ENCODE measurements around the gene PRSS53.

The PRSS53 gene

GRCh38 chr16:31120129-31120528, 31.4 kb upstream of the PRSS53 start:
- DNase-seq = no peak

GRCh38 chr16:31118223-31119155, 29.7 kb upstream of the PRSS53 start:
- in situ Hi-C loops (cut with HindIII; ENCODE audit: low pct_ligation_motif_present, low pct_unique_long_range_greater_than_20kb, low sequenced_read_pairs) = no loop called here
- DNase-seq = no peak

More at GRCh38 chr16:31120129-31120528, 31.4 kb upstream of the PRSS53 start:
- in situ Hi-C loops (cut with HindIII; ENCODE audit: low pct_ligation_motif_present, low pct_unique_long_range_greater_than_20kb, low sequenced_read_pairs) = no loop called here

- in situ Hi-C loops (cut with HindIII; ENCODE audit: low pct_ligation_motif_present, low pct_unique_long_range_greater_than_20kb, low sequenced_read_pairs) = no loop called here
- peak; percentile 100 for DNase-seq
Measured at GRCh38 chr16:31117384-31118222, 28.9 kb upstream of the PRSS53 start, which contains the start of gene KAT8. Gene KAT8, plus strand, starts transcription at chr16:31117664. Its CDS starts 18 bp downstream, at chr16:31117682.

GRCh38 chr16:31114468-31114867, 25.7 kb upstream of the PRSS53 start:
- DNase-seq = no peak
- in situ Hi-C loops (cut with HindIII; ENCODE audit: low pct_ligation_motif_present, low pct_unique_long_range_greater_than_20kb, low sequenced_read_pairs) = no loop called here

GRCh38 chr16:31113121-31114120, 24.7 kb upstream of the PRSS53 start:
- in situ Hi-C loops (cut with HindIII; ENCODE audit: low pct_ligation_motif_present, low pct_unique_long_range_greater_than_20kb, low sequenced_read_pairs) = no loop called here
- DNase-seq = peak; percentile 93

- in situ Hi-C loops (cut with HindIII; ENCODE audit: low pct_ligation_motif_present, low pct_unique_long_range_greater_than_20kb, low sequenced_read_pairs) = no loop called here
Measured at GRCh38 chr16:31112711-31113110, 24.0 kb upstream of the PRSS53 start.

GRCh38 chr16:31111881-31112466, 23.2 kb upstream of the PRSS53 start:
- in situ Hi-C loops (cut with HindIII; ENCODE audit: low pct_ligation_motif_present, low pct_unique_long_range_greater_than_20kb, low sequenced_read_pairs) = no loop called here

More at GRCh38 chr16:31112711-31113110, 24.0 kb upstream of the PRSS53 start:
- no peak for DNase-seq

GRCh38 chr16:31110106-31111034, 21.6 kb upstream of the PRSS53 start:
- no peak for DNase-seq

More at GRCh38 chr16:31111881-31112466, 23.2 kb upstream of the PRSS53 start:
- DNase-seq = no peak

GRCh38 chr16:31109622-31110021, 20.9 kb upstream of the PRSS53 start:
- DNase-seq = no peak
- in situ Hi-C loops (cut with HindIII; ENCODE audit: low pct_ligation_motif_present, low pct_unique_long_range_greater_than_20kb, low sequenced_read_pairs) = no loop called here

More at GRCh38 chr16:31110106-31111034, 21.6 kb upstream of the PRSS53 start:
- in situ Hi-C loops (cut with HindIII; ENCODE audit: low pct_ligation_motif_present, low pct_unique_long_range_greater_than_20kb, low sequenced_read_pairs) = no loop called here

- no peak for DNase-seq
- in situ Hi-C loops (cut with HindIII; ENCODE audit: low pct_ligation_motif_present, low pct_unique_long_range_greater_than_20kb, low sequenced_read_pairs) = no loop called here
Measured at GRCh38 chr16:31108794-31109558, 20.2 kb upstream of the PRSS53 start.

GRCh38 chr16:31108035-31108793, 19.5 kb upstream of the PRSS53 start, which contains the start of gene BCKDK:
Gene BCKDK, plus strand, starts transcription at chr16:31108386. Its CDS starts 838 bp downstream, at chr16:31109224.
- in situ Hi-C loops (cut with HindIII; ENCODE audit: low pct_ligation_motif_present, low pct_unique_long_range_greater_than_20kb, low sequenced_read_pairs) = no loop called here
- DNase-seq = peak; percentile 78

GRCh38 chr16:31107465-31107867, 18.7 kb upstream of the PRSS53 start:
- in situ Hi-C loops (cut with HindIII; ENCODE audit: low pct_ligation_motif_present, low pct_unique_long_range_greater_than_20kb, low sequenced_read_pairs) = no loop called here
- DNase-seq = no peak

- in situ Hi-C loops (cut with HindIII; ENCODE audit: low pct_ligation_motif_present, low pct_unique_long_range_greater_than_20kb, low sequenced_read_pairs) = no loop called here
- DNase-seq = no peak
Measured at GRCh38 chr16:31106509-31107464, 18.0 kb upstream of the PRSS53 start.

- DNase-seq = peak; percentile 71
- in situ Hi-C loops (cut with HindIII; ENCODE audit: low pct_ligation_motif_present, low pct_unique_long_range_greater_than_20kb, low sequenced_read_pairs) = no loop called here
Measured at GRCh38 chr16:31105677-31106213, 17.0 kb upstream of the PRSS53 start.
